H9 (cell line): Measurements from ENCODE around the gene SLC7A5. TPM values are rescaled to one million over a fixed set of nuclear protein-coding genes. Genes with fewer than 3 reads are reported as not detected.

Source experiments
- DNase-seq: peaks from one replicate; pipeline ENCODE4 v3.0.0-alpha.2; 2017
- H2AFZ ChIP-seq: one replicate; pipeline ENCODE4 v1.6.1; 2013; ENCODE audit warnings: mild to moderate bottlenecking, low read length, control low read depth, moderate library complexity
- H2AK5ac ChIP-seq: 2 replicates; pipeline ENCODE4 v1.6.1; 2013; ENCODE audit warnings: low read length, control low read depth, mixed read lengths; ENCODE audit not compliant: insufficient read length
- H2BK120ac ChIP-seq: one replicate; pipeline ENCODE4 v1.6.1; 2013; ENCODE audit warnings: low read depth, mild to moderate bottlenecking, low read length, control low read depth, inconsistent platforms; ENCODE audit not compliant: poor library complexity, severe bottlenecking
- H2BK12ac ChIP-seq: 2 replicates; pipeline ENCODE4 v1.6.1; 2013; ENCODE audit warnings: low read length, control low read depth, mixed read lengths, low read depth; ENCODE audit not compliant: insufficient read length
- H2BK15ac ChIP-seq: 2 replicates; pipeline ENCODE4 v1.6.1; 2013; ENCODE audit warnings: low read depth, low read length, control low read depth
- H2BK20ac ChIP-seq: one replicate; pipeline ENCODE4 v1.6.1; 2013; ENCODE audit warnings: low read depth, mild to moderate bottlenecking, low read length, control low read depth, inconsistent platforms; ENCODE audit not compliant: poor library complexity, severe bottlenecking
- H2BK5ac ChIP-seq: 2 replicates; pipeline ENCODE4 v1.6.1; 2013; ENCODE audit warnings: low read length, control low read depth, mixed read lengths; ENCODE audit not compliant: insufficient read length
- H3K14ac ChIP-seq: 2 replicates; pipeline ENCODE4 v1.6.1; 2013; ENCODE audit warnings: low read length, control low read depth; ENCODE audit not compliant: insufficient read depth
- H3K18ac ChIP-seq: 2 replicates; pipeline ENCODE4 v1.6.1; 2013; ENCODE audit warnings: low read depth, mild to moderate bottlenecking, mixed read lengths, low read length, control low read depth; ENCODE audit not compliant: insufficient read length
- H3K23ac ChIP-seq: 2 replicates; pipeline ENCODE4 v1.6.1; 2013; ENCODE audit warnings: low read length, control low read depth, mixed read lengths, low read depth; ENCODE audit not compliant: insufficient read length
- H3K23me2 ChIP-seq: 2 replicates; pipeline ENCODE4 v1.6.1; 2013; ENCODE audit warnings: low read depth, mild to moderate bottlenecking, mixed read lengths, low read length, control low read depth; ENCODE audit not compliant: insufficient read length, poor library complexity, severe bottlenecking
- H3K27ac ChIP-seq: 2 replicates; pipeline ENCODE4 v1.5.1; 2013; ENCODE audit warnings: low read length, control low read depth, mixed read lengths, low read depth; ENCODE audit not compliant: insufficient read length
- H3K27me3 ChIP-seq: 2 replicates; pipeline ENCODE4 v1.6.1; 2013; ENCODE audit warnings: low read length, control low read depth, inconsistent platforms; ENCODE audit not compliant: insufficient read depth
- H3K4ac ChIP-seq: 2 replicates; pipeline ENCODE4 v1.6.1; 2013; ENCODE audit warnings: low read depth, mild to moderate bottlenecking, control low read depth, inconsistent platforms, low read length, moderate library complexity
- H3K4me1 ChIP-seq: 2 replicates; pipeline ENCODE4 v1.6.1; 2013; ENCODE audit warnings: low read length, control low read depth, inconsistent platforms; ENCODE audit not compliant: insufficient read depth
- H3K4me2 ChIP-seq: 2 replicates; pipeline ENCODE4 v1.6.1; 2013; ENCODE audit warnings: low read length, control low read depth, mixed read lengths; ENCODE audit not compliant: insufficient read length, insufficient read depth
- H3K56ac ChIP-seq: 2 replicates; pipeline ENCODE4 v1.6.1; 2013; ENCODE audit warnings: low read depth, mild to moderate bottlenecking, mixed read lengths, low read length, control low read depth; ENCODE audit not compliant: insufficient read length
- H3K79me1 ChIP-seq: 2 replicates; pipeline ENCODE4 v1.6.1; 2013; ENCODE audit warnings: low read depth, mild to moderate bottlenecking, moderate library complexity, low read length, control low read depth, inconsistent platforms; ENCODE audit not compliant: insufficient read depth, poor library complexity, severe bottlenecking
- H3K79me2 ChIP-seq: 2 replicates; pipeline ENCODE4 v1.6.1; 2013; ENCODE audit warnings: low read length, control low read depth, inconsistent platforms; ENCODE audit not compliant: insufficient read depth
- H3K9ac ChIP-seq: 2 replicates; pipeline ENCODE4 v1.6.1; 2013; ENCODE audit warnings: low read length, control low read depth, mixed read lengths; ENCODE audit not compliant: insufficient read length; ENCODE audit errors: extremely low read depth
- H3K9me3 ChIP-seq: one replicate; pipeline ENCODE4 v1.6.1; 2013; ENCODE audit warnings: low read depth, low read length, inconsistent platforms; ENCODE audit not compliant: control insufficient read depth
- H3T11ph ChIP-seq: one replicate; pipeline ENCODE4 v1.6.1; 2013; ENCODE audit warnings: mild to moderate bottlenecking, low read length, control low read depth, inconsistent platforms
- H4K20me1 ChIP-seq: one replicate; pipeline ENCODE4 v1.6.1; 2013; ENCODE audit not compliant: control insufficient read depth, insufficient read length, insufficient read depth
- H4K5ac ChIP-seq: 2 replicates; pipeline ENCODE4 v1.6.1; 2013; ENCODE audit warnings: low read depth, mild to moderate bottlenecking, mixed read lengths, low read length, control low read depth; ENCODE audit not compliant: insufficient read length
- H4K8ac ChIP-seq: replicated peaks from 2 replicates; pipeline ENCODE4 v1.6.1; 2013; ENCODE audit warnings: low read length, control low read depth, mixed read lengths, low read depth; ENCODE audit not compliant: insufficient read length
- H4K91ac ChIP-seq: 2 replicates; pipeline ENCODE4 v1.6.1; 2013; ENCODE audit warnings: low read depth, mild to moderate bottlenecking, moderate library complexity, mixed read lengths, low read length, control low read depth; ENCODE audit not compliant: insufficient read length
- H3K27ac Mint-ChIP-seq, 3 experiments: 2 replicates in 2 of 3; 3 replicates in 1 of 3; pipeline ENCODE4 v1.8.0; 2020 to 2021; ENCODE audit warnings: mixed read lengths in 3 of 3, mild to moderate bottlenecking in 1 of 3, moderate library complexity in 1 of 3
- H3K27me3 Mint-ChIP-seq: 2 replicates; pipeline ENCODE4 v1.8.0; 2021; ENCODE audit warnings: low read depth, mild to moderate bottlenecking, moderate library complexity, mixed read lengths
- H3K36me3 Mint-ChIP-seq, 3 experiments: 2 replicates in 2 of 3; 3 replicates in 1 of 3; pipeline ENCODE4 v1.8.0; 2020 to 2021; ENCODE audit warnings: low read depth in 3 of 3, mixed read lengths in 3 of 3; ENCODE audit not compliant: insufficient read depth in 1 of 3
- H3K4me1 Mint-ChIP-seq, 2 experiments: 2 replicates each; pipeline ENCODE4 v1.8.0; 2020; ENCODE audit warnings: mixed read lengths in 2 of 2
- H3K4me3 Mint-ChIP-seq, 2 experiments: 2 replicates in 1 of 2; 3 replicates in 1 of 2; pipeline ENCODE4 v1.8.0; 2020 to 2021; ENCODE audit warnings: mild to moderate bottlenecking in 2 of 2, mixed read lengths in 2 of 2, moderate library complexity in 1 of 2
- H3K9me3 Mint-ChIP-seq, 2 experiments: 2 replicates in 1 of 2; 3 replicates in 1 of 2; pipeline ENCODE4 v1.8.0; 2020; ENCODE audit warnings: mild to moderate bottlenecking in 2 of 2, mixed read lengths in 2 of 2, moderate library complexity in 1 of 2
- WGBS: extraction: QIAGEN DNeasy Blood & Tissue Kit; methylation state at CpG from one replicate; pipeline ENCODE4 v1.1.7; 2013; ENCODE audit warnings: missing lambda C conversion rate, low lambda C conversion rate, mixed read lengths; ENCODE audit not compliant: insufficient read length; ENCODE audit errors: extremely low coverage; 5-methylcytosine and 5-hydroxymethylcytosine counted together
- total RNA-seq: library from RNA; stranded (reverse); gene quantifications from 2 replicates; pipeline ENCODE4 v1.2.1, GENCODE V29; 2021
- TF ChIP-seq, protein P1 (sequence below): fragments of 200-600 bp; sonication (generic); conservative IDR thresholded peaks from 3 replicates; pipeline ENCODE4 v1.8.0; 2021; ENCODE audit warnings: antibody characterized with exemption, mild to moderate bottlenecking

SLC7A5 gene
- total RNA-seq, 1 experiment from 2014 or later: 217 TPM

- Histone ChIP-seq H3K79me1 (no peaks in the 10 kb centered on the region), H3K27me3 (no peaks in the 10 kb centered on the region), H2AFZ (no peak overlapping the region), H3K4ac (no peak overlapping the region), H3K4me2 (no peak overlapping the region), H4K5ac (no peak overlapping the region), H3T11ph (no peak overlapping the region), H3K23me2 (no peaks in the 10 kb centered on the region), H3K14ac (no peak overlapping the region; the same call in 1 of the 2 replicates), H3K23ac (no peak overlapping the region), H3K9ac (no peak overlapping the region), H2BK15ac (no peak overlapping the region), H2AK5ac (no peak overlapping the region), H3K56ac (no peak overlapping the region), H2BK5ac (no peak overlapping the region), H4K20me1 (no peaks in the 10 kb centered on the region), H4K91ac (no peak overlapping the region), H3K27ac (no peak overlapping the region), H2BK20ac (no peak overlapping the region), H3K9me3 (no peaks in the 10 kb centered on the region), H3K4me1 (peaks cover 3% of the 10 kb centered on the region; the same call in 1 of the 2 replicates), H2BK120ac (no peak overlapping the region), H2BK12ac (no peak overlapping the region), H3K79me2 (no peaks in the 10 kb centered on the region), H4K8ac (no peak overlapping the region), H3K18ac (no peak overlapping the region)
- H3K4me3 Mint-ChIP-seq: no peak overlapping the region
- peaks cover 0 to 6% (median 5%) of the 10 kb centered on the region in 3 experiments; a peak in 4 of 7 replicates for H3K36me3 Mint-ChIP-seq
- peaks cover 65 to 74% of the 10 kb centered on the region in 2 experiments for H3K4me1 Mint-ChIP-seq
- TF ChIP-seq, protein P1, sequence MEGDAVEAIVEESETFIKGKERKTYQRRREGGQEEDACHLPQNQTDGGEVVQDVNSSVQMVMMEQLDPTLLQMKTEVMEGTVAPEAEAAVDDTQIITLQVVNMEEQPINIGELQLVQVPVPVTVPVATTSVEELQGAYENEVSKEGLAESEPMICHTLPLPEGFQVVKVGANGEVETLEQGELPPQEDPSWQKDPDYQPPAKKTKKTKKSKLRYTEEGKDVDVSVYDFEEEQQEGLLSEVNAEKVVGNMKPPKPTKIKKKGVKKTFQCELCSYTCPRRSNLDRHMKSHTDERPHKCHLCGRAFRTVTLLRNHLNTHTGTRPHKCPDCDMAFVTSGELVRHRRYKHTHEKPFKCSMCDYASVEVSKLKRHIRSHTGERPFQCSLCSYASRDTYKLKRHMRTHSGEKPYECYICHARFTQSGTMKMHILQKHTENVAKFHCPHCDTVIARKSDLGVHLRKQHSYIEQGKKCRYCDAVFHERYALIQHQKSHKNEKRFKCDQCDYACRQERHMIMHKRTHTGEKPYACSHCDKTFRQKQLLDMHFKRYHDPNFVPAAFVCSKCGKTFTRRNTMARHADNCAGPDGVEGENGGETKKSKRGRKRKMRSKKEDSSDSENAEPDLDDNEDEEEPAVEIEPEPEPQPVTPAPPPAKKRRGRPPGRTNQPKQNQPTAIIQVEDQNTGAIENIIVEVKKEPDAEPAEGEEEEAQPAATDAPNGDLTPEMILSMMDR: peak; percentile 51
- WGBS: no CpG with 5 or more reads among the region's 19 CpGs
- peaks cover 30% of the 10 kb centered on the region for H3K27me3 Mint-ChIP-seq
- DNase-seq: no peak
- no peak overlapping the region for H3K27ac Mint-ChIP-seq
- peaks cover 5 to 11% of the 10 kb centered on the region in 2 experiments; a peak in 3 of 5 replicates for H3K9me3 Mint-ChIP-seq
Observed at GRCh38 chr16:87877942-87878507, 8.7 kb upstream of the SLC7A5 start.
